GM18909 (cell line): ENCODE results near the gene KIF3C.
A peak's percentile ranks its signal among the peaks of the same experiment; 100 is the strongest.
"Not testable (repeated sequence)": the region's sequence is repeated elsewhere in the genome, so short reads cannot be mapped to it uniquely, and the experiment has no call there.

Source experiments
- ATAC-seq: cut with Tn5 transposase; IDR thresholded peaks from one replicate; pipeline ENCODE4 v1.9.1; 2021; ENCODE audit warnings: mild to moderate bottlenecking; ENCODE audit not compliant: unreplicated experiment, poor library complexity

KIF3C gene

GRCh38 chr2:26000561-26001082 lies 18.3 kb upstream of the KIF3C start:
- ATAC-seq: no peak

- ATAC-seq: not testable (repeated sequence)
Observed at GRCh38 chr2:25999406-25999805, 17.1 kb upstream of the KIF3C start.

- not testable (repeated sequence) for ATAC-seq
Observed at GRCh38 chr2:25998816-25999383, 16.6 kb upstream of the KIF3C start.

- ATAC-seq: no peak
Observed at GRCh38 chr2:25996844-25997243, 14.5 kb upstream of the KIF3C start.

- ATAC-seq: no peak
Observed at GRCh38 chr2:25994509-25994908, 12.2 kb upstream of the KIF3C start.

- no peak for ATAC-seq
Observed at GRCh38 chr2:25993049-25993448, 10.8 kb upstream of the KIF3C start.

GRCh38 chr2:25992556-25992955 lies 10.3 kb upstream of the KIF3C start:
- no peak for ATAC-seq

- no peak for ATAC-seq
Observed at GRCh38 chr2:25991965-25992364, 9.7 kb upstream of the KIF3C start.

- no peak for ATAC-seq
Observed at GRCh38 chr2:25989154-25989553, 6.9 kb upstream of the KIF3C start.

- ATAC-seq: no peak
Observed at GRCh38 chr2:25988134-25988533, 5.8 kb upstream of the KIF3C start.

- no peak for ATAC-seq
Observed at GRCh38 chr2:25983735-25984134, 1.4 kb upstream of the KIF3C start.

GRCh38 chr2:25982968-25983280 lies 627 bp upstream of the KIF3C start:
- no peak for ATAC-seq

GRCh38 chr2:25981596-25982272 lies 563 bp downstream of the KIF3C start:
- ATAC-seq: peak; percentile 23

GRCh38 chr2:25980951-25981350 lies 1.3 kb downstream of the KIF3C start:
- no peak for ATAC-seq

- ATAC-seq: no peak
Observed at GRCh38 chr2:25980076-25980887, 2.0 kb downstream of the KIF3C start.

- no peak for ATAC-seq
Observed at GRCh38 chr2:25979001-25979400, 3.3 kb downstream of the KIF3C start.

GRCh38 chr2:25977768-25978167 lies 4.5 kb downstream of the KIF3C start:
- no peak for ATAC-seq

GRCh38 chr2:25976983-25977741 lies 5.1 kb downstream of the KIF3C start:
- ATAC-seq: no peak

- ATAC-seq: no peak
Observed at GRCh38 chr2:25972049-25972823, 10.1 kb downstream of the KIF3C start.

- no peak for ATAC-seq
Observed at GRCh38 chr2:25971596-25971995, 10.7 kb downstream of the KIF3C start.
